NT2/D1 (cell line): ENCODE results near the gene PCDHB16.

ENCODE experiments used
- YY1 ChIP-seq: IDR thresholded peaks from 2 replicates; pipeline ENCODE4 v1.6.1; 2011; ENCODE audit not compliant: insufficient read length, insufficient read depth
- ZNF274 ChIP-seq: IDR thresholded peaks from 2 replicates; pipeline ENCODE4 v1.6.1; 2011; ENCODE audit warnings: mild to moderate bottlenecking, low read depth, low read length

- TF ChIP-seq YY1 = no peak
- TF ChIP-seq ZNF274 = no peak
Measured at GRCh38 chr5:141149812-141150211, 32.4 kb upstream of the PCDHB16 start, which contains the start of gene PCDHB6.
